GM12891 (cell line): ENCODE results near the gene SPAG17.

Experiments used
- DNase-seq: peaks from one replicate; pipeline ENCODE4 v3.0.0; 2011; ENCODE audit warnings: low spot score; ENCODE audit not compliant: insufficient read length
- FAIRE-seq: peaks from 2 replicates; lab custom pipeline; 2011; peaks lifted over from hg19 to GRCh38; lab: Jason Lieb, UNC
- PAX5 ChIP-seq: IDR thresholded peaks from 2 replicates; pipeline ENCODE4 v1.6.1; 2011; ENCODE audit warnings: low read length, moderate library complexity, mild to moderate bottlenecking; ENCODE audit not compliant: insufficient read depth, severe bottlenecking
- POLR2A ChIP-seq: IDR thresholded peaks from 2 replicates; pipeline ENCODE4 v1.6.1; 2011; ENCODE audit warnings: low read depth, low read length, control low read depth
- POLR2AphosphoS5 ChIP-seq: IDR thresholded peaks from 2 replicates; pipeline ENCODE4 v1.6.1; 2011; ENCODE audit warnings: low read depth, low read length, control low read depth
- POU2F2 ChIP-seq: IDR thresholded peaks from 2 replicates; pipeline ENCODE4 v1.6.1; 2011; ENCODE audit warnings: low read depth, mild to moderate bottlenecking, control low read depth, low read length, moderate library complexity
- SPI1 ChIP-seq: IDR thresholded peaks from 2 replicates; pipeline ENCODE4 v1.6.1; 2011; ENCODE audit warnings: low read depth, low read length, control low read depth
- TAF1 ChIP-seq: IDR thresholded peaks from 2 replicates; pipeline ENCODE4 v1.6.1; 2011; ENCODE audit warnings: low read depth, low read length, control low read depth

SPAG17 gene

GRCh38 chr1:118128761-118129160, 56.3 kb downstream of the SPAG17 start:
- DNase-seq, result no peak
- no peak for FAIRE-seq
- TF ChIP-seq TAF1, result no peak
- no peak for TF ChIP-seq POLR2AphosphoS5
- no peak for TF ChIP-seq POLR2A
- TF ChIP-seq PAX5, result no peak
- no peak for TF ChIP-seq POU2F2
- no peak for TF ChIP-seq SPI1

- TF ChIP-seq POLR2AphosphoS5, result no peak
- no peak for TF ChIP-seq POU2F2
- TF ChIP-seq POLR2A, result no peak
- no peak for TF ChIP-seq PAX5
- no peak for TF ChIP-seq SPI1
- TF ChIP-seq TAF1, result no peak
- DNase-seq (no peak), FAIRE-seq (no peak)
Observed at GRCh38 chr1:118124064-118124463, 61.0 kb downstream of the SPAG17 start.

GRCh38 chr1:118123116-118123839, 61.8 kb downstream of the SPAG17 start:
- DNase-seq, result no peak
- TF ChIP-seq SPI1 (no peak), POLR2A (no peak), POU2F2 (no peak), PAX5 (no peak), TAF1 (no peak), POLR2AphosphoS5 (no peak)
- no peak for FAIRE-seq

GRCh38 chr1:118122234-118123004, 62.6 kb downstream of the SPAG17 start:
- no peak for DNase-seq
- no peak for TF ChIP-seq TAF1
- no peak for TF ChIP-seq PAX5
- TF ChIP-seq POLR2AphosphoS5, result no peak
- TF ChIP-seq POLR2A, result no peak
- no peak for TF ChIP-seq SPI1
- TF ChIP-seq POU2F2, result no peak
- no peak for FAIRE-seq

- no peak for FAIRE-seq
- DNase-seq, result no peak
- no peak for TF ChIP-seq TAF1
- TF ChIP-seq POLR2AphosphoS5, result no peak
- no peak for TF ChIP-seq SPI1
- TF ChIP-seq POLR2A, result no peak
- no peak for TF ChIP-seq POU2F2
- no peak for TF ChIP-seq PAX5
Observed at GRCh38 chr1:118118873-118119463, 66.1 kb downstream of the SPAG17 start.

- no peak for DNase-seq
- no peak for TF ChIP-seq POLR2AphosphoS5
- no peak for TF ChIP-seq POLR2A
- no peak for TF ChIP-seq SPI1
- no peak for TF ChIP-seq PAX5
- TF ChIP-seq TAF1, result no peak
- TF ChIP-seq POU2F2, result no peak
- FAIRE-seq, result no peak
Observed at GRCh38 chr1:118118469-118118868, 66.6 kb downstream of the SPAG17 start.

GRCh38 chr1:118117521-118117920, 67.5 kb downstream of the SPAG17 start:
- FAIRE-seq, result no peak
- DNase-seq, result no peak
- no peak for TF ChIP-seq POLR2AphosphoS5
- no peak for TF ChIP-seq POU2F2
- TF ChIP-seq TAF1, result no peak

- TF ChIP-seq SPI1 (no peak), PAX5 (no peak), TAF1 (no peak), POU2F2 (no peak)
- FAIRE-seq (no peak), DNase-seq (no peak)
Observed at GRCh38 chr1:118116909-118117308, 68.1 kb downstream of the SPAG17 start.

- no peak for TF ChIP-seq POU2F2
- no peak for TF ChIP-seq SPI1
- no peak for TF ChIP-seq POLR2A
- TF ChIP-seq POLR2AphosphoS5, result no peak
- no peak for TF ChIP-seq TAF1
- FAIRE-seq, result no peak
- no peak for DNase-seq
Observed at GRCh38 chr1:118116401-118116800, 68.6 kb downstream of the SPAG17 start.
